Measurements from ENCODE around the gene CRLF2. TPM values are rescaled to one million over a fixed set of nuclear protein-coding genes. Genes with fewer than 3 reads are reported as not detected.

The CRLF2 gene
- total and polyA plus RNA-seq, 10 of the 15 experiments (the other 5 are each of a cell fraction or from before 2014, with no cell fraction given), result 2.7 to 7.2 (median 4.5) TPM

DNA sequence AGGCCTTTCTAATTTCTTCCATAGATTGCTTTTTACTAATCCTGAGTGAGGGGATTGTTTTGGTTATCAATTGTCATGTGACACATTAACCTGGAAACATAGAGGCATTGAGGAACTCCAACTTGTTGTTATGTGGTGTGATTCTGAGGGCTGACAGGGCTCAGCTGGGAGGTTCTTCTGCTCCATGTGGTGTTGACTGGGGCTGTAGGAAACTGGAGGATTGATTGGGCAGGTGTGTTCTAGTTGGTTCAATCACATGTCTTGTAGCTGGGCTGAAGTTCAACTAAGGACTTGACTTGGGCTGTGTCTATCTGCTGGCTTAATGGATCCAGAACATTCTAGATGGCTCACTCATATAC lies 10.8 kb upstream of the CRLF2 start (continued):
- TF ChIP-seq, protein P1, sequence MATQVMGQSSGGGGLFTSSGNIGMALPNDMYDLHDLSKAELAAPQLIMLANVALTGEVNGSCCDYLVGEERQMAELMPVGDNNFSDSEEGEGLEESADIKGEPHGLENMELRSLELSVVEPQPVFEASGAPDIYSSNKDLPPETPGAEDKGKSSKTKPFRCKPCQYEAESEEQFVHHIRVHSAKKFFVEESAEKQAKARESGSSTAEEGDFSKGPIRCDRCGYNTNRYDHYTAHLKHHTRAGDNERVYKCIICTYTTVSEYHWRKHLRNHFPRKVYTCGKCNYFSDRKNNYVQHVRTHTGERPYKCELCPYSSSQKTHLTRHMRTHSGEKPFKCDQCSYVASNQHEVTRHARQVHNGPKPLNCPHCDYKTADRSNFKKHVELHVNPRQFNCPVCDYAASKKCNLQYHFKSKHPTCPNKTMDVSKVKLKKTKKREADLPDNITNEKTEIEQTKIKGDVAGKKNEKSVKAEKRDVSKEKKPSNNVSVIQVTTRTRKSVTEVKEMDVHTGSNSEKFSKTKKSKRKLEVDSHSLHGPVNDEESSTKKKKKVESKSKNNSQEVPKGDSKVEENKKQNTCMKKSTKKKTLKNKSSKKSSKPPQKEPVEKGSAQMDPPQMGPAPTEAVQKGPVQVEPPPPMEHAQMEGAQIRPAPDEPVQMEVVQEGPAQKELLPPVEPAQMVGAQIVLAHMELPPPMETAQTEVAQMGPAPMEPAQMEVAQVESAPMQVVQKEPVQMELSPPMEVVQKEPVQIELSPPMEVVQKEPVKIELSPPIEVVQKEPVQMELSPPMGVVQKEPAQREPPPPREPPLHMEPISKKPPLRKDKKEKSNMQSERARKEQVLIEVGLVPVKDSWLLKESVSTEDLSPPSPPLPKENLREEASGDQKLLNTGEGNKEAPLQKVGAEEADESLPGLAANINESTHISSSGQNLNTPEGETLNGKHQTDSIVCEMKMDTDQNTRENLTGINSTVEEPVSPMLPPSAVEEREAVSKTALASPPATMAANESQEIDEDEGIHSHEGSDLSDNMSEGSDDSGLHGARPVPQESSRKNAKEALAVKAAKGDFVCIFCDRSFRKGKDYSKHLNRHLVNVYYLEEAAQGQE (IDR thresholded peaks at IDR 0.05; ENCODE audit: low read depth, low read length), result no peak

DNA sequence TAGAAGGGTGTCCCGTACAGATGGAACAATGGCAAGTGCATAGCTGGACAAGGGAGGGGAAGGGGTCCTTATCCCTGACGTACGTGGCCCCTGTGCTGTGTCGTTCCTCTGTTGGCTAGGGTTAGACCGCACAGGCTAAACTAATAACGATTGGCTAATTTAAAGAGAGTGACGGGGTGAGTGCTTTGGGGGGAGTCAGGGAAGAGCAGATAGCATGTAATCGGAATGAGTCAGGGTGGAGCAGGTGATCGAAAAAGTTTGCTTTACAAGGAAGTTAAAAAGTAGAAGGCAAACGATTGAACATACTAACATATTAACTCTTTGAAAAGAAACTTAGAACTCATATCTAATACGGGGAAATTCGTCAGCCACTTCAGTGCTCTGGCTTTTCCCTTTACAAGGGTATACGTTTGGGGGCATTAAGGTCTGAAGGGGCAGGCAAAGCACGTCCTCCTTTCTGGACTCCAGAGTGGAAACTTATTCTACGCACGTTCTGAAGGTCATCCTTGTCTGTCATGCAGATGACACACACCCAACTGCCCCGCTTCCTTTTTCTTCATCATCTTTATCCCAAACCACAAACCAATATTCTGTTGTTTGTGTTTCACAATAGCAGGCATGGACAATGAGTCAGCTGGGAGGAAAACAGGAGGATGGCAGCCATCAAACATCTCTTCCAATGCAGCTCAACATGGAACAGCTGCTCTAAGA lies 10.2 kb upstream of the CRLF2 start:
- no peaks in the 10 kb centered on the region for H3K36me3 ChIP-seq (ENCODE audit: control insufficient read depth in 2 of 2, insufficient read depth in 2 of 2, low read length in 1 of 2)
- ATAC-seq (no peak), FAIRE-seq (no peak), DNase-seq (ENCODE audit: low read depth, low spot score) (no peak)
- no peak overlapping the region for H2AFZ ChIP-seq (ENCODE audit: control insufficient read depth, low read depth, low read length)
- BruUV-seq (replicated peaks), result no TSS peak
- H3K4me3 ChIP-seq, result no peak overlapping the region
- no peaks in the 10 kb centered on the region for H3K79me2 ChIP-seq (ENCODE audit: control insufficient read depth, insufficient read depth, low read length)
- ChIA-PET RAD21 (ENCODE audit: unreplicated experiment) (no interaction called here), POLR2A (no interaction called here), CTCF (no interaction called here), SMC1A (ENCODE audit: uncharacterized antibody, unreplicated experiment) (no interaction called here)
- peaks cover 3% of the 10 kb centered on the region; the same call in 1 of the 2 replicates for H3K4me1 ChIP-seq (ENCODE audit: control insufficient read depth, insufficient read depth, low read length)
- H3K27me3 ChIP-seq (replicated peaks in 1 of 2; ENCODE audit: control insufficient read depth in 2 of 2, insufficient read depth in 2 of 2, low read length in 1 of 2), result no peaks in the 10 kb centered on the region
- H3K9ac ChIP-seq (ENCODE audit: control insufficient read depth, insufficient read depth, low read length), result no peak overlapping the region
- peaks cover 5% of the 10 kb centered on the region; the same call in 2 of the 3 replicates for H3K9me3 ChIP-seq (replicated peaks; ENCODE audit: control insufficient read depth, insufficient read depth, low read length)
- WGBS (ENCODE audit: insufficient coverage, insufficient replicate concordance, low lambda C conversion rate, missing lambda C conversion rate), result 54% methylated on average over 17 of the region's 17 CpGs
- in situ Hi-C loops (cut with MboI) (no loop called here), intact Hi-C loops (cut with micrococcal nuclease; ENCODE audit: unreplicated experiment) (no loop called here)
- no peak overlapping the region for H3K4me2 ChIP-seq (ENCODE audit: control insufficient read depth, insufficient read depth)
- H4K20me1 ChIP-seq (ENCODE audit: control insufficient read depth, insufficient read depth), result no peaks in the 10 kb centered on the region
- no peak overlapping the region for H3K27ac ChIP-seq (ENCODE audit: control insufficient read depth, insufficient read depth)
- TF ChIP-seq, protein P2, sequence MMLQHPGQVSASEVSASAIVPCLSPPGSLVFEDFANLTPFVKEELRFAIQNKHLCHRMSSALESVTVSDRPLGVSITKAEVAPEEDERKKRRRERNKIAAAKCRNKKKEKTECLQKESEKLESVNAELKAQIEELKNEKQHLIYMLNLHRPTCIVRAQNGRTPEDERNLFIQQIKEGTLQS (IDR thresholded peaks at IDR 0.05; ENCODE audit: borderline replicate concordance, extremely low read depth, low read depth, low read length), result no peak
- TF ChIP-seq YBX1 (IDR thresholded peaks at IDR 0.05), result no peak
- TF ChIP-seq TBL1XR1 (IDR thresholded peaks at IDR 0.05; ENCODE audit: low read depth, low read length), result no peak
- TF ChIP-seq SPI1 (IDR thresholded peaks at IDR 0.05; ENCODE audit: borderline replicate concordance, insufficient read depth, low read depth, low read length), result no peak
- no peak for TF ChIP-seq POU2F2 (IDR thresholded peaks at IDR 0.05; ENCODE audit: borderline replicate concordance, low read depth, low read length)
- TF ChIP-seq SRF (IDR thresholded peaks at IDR 0.05; ENCODE audit: low read depth in 2 of 2, low read length in 2 of 2), result no peak
- TF ChIP-seq POLR2A (IDR thresholded peaks at IDR 0.05; ENCODE audit: low read depth, low read length), result no peak
- no peak for TF ChIP-seq BHLHE40 (IDR thresholded peaks at IDR 0.05; ENCODE audit: borderline replicate concordance in 1 of 2, low read depth in 2 of 2, low read length in 1 of 2)
- TF ChIP-seq BRCA1 (IDR thresholded peaks at IDR 0.05; ENCODE audit: low read depth, low read length), result no peak
- no peak for TF ChIP-seq ZSCAN29 (IDR thresholded peaks at IDR 0.05)
- no peak for TF ChIP-seq CBFB (IDR thresholded peaks at IDR 0.05; ENCODE audit: low read depth)
- no peak for TF ChIP-seq RBBP5 (conservative IDR thresholded peaks at IDR 0.05)
- TF ChIP-seq SIX5 (IDR thresholded peaks at IDR 0.05; ENCODE audit: low read depth, low read length, severe bottlenecking), result no peak
- no peak for TF ChIP-seq POLR2AphosphoS2 (IDR thresholded peaks at IDR 0.05; ENCODE audit: low read depth, low read length)
- TF ChIP-seq ZNF384 (IDR thresholded peaks at IDR 0.05; ENCODE audit: borderline replicate concordance, low read depth, low read length), result no peak
- TF ChIP-seq MYB (IDR thresholded peaks at IDR 0.05; ENCODE audit: borderline replicate concordance, low read depth, low read length), result no peak

All from GM12878 (cell line).